Posterior cingulate gyrus (tissue), 11 donors: ENCODE results near the gene GCFC2.
A peak's percentile ranks its signal among the peaks of the same experiment; 100 is the strongest.

ENCODE experiments used
- DNase-seq, 10 donors: peaks; one replicate each; pipeline versions ENCODE4 v3.0.0 to v3.0.0-alpha.2; 2020 to 2021; ENCODE audit warnings: mixed read lengths in 3 of 10
- intact Hi-C: fragments of 100-400 bp; cut with DNase I; formaldehyde crosslinking; loops from one replicate; pipeline ENCODE4 v1.15.1; 2023

The GCFC2 gene

GRCh38 chr2:75710577-75711253 lies at the start of gene GCFC2:
Gene GCFC2, minus strand, starts transcription at chr2:75710915. Its CDS starts 60 bp downstream, at chr2:75710855.
- DNase-seq, result peak; percentile 78 to 98 (median 86)
- intact Hi-C loops, result loop anchor here (2.0 kb wide), 1 partner anchor 64 kb away; the partner anchor contains the start of gene MRPL19

- intact Hi-C loops, result no loop called here
- DNase-seq, result no peak
Measured at GRCh38 chr2:75752828-75753227, 42.1 kb upstream of the GCFC2 start.

- DNase-seq, result no peak
- intact Hi-C loops, result no loop called here
Measured at GRCh38 chr2:75751824-75752468, 41.2 kb upstream of the GCFC2 start.

- no peak for DNase-seq
- intact Hi-C loops, result no loop called here
Measured at GRCh38 chr2:75751360-75751759, 40.6 kb upstream of the GCFC2 start.

GRCh38 chr2:75737961-75738360 lies 27.2 kb upstream of the GCFC2 start:
- no peak for DNase-seq
- intact Hi-C loops, result no loop called here

GRCh38 chr2:75736276-75736675 lies 25.6 kb upstream of the GCFC2 start:
- intact Hi-C loops, result no loop called here
- DNase-seq, result no peak

- intact Hi-C loops, result no loop called here
- no peak for DNase-seq
Measured at GRCh38 chr2:75729861-75730260, 19.1 kb upstream of the GCFC2 start.

GRCh38 chr2:75728614-75729419 lies 18.1 kb upstream of the GCFC2 start:
- no peak for DNase-seq
- intact Hi-C loops, result no loop called here

GRCh38 chr2:75722687-75723086 lies 12.0 kb upstream of the GCFC2 start:
- intact Hi-C loops, result no loop called here
- DNase-seq, result no peak

GRCh38 chr2:75720525-75720924 lies 9.8 kb upstream of the GCFC2 start:
- no peak for DNase-seq
- intact Hi-C loops, result no loop called here

- intact Hi-C loops, result no loop called here
Measured at GRCh38 chr2:75719616-75720015, 8.9 kb upstream of the GCFC2 start.

GRCh38 chr2:75716406-75716805 lies 5.7 kb upstream of the GCFC2 start:
- intact Hi-C loops, result loop anchor here (1.0 kb wide), 1 partner anchor 76 kb away; no protein-coding TSS in a partner anchor
- no peak for DNase-seq

More at GRCh38 chr2:75719616-75720015, 8.9 kb upstream of the GCFC2 start:
- no peak for DNase-seq

GRCh38 chr2:75711590-75711989 lies 875 bp upstream of the GCFC2 start:
- peak in 2 of 10 donors; percentile 69 to 84 for DNase-seq
- intact Hi-C loops, result loop anchor here (2.0 kb wide), 1 partner anchor 65 kb away; the partner anchor contains the start of gene MRPL19

- intact Hi-C loops, result loop anchor here (2.0 kb wide), 1 partner anchor 63 kb away; the partner anchor contains the start of gene MRPL19
- DNase-seq, result no peak
Measured at GRCh38 chr2:75710220-75710576, 517 bp downstream of the GCFC2 start.

- intact Hi-C loops, result no loop called here
- DNase-seq, result no peak
Measured at GRCh38 chr2:75709297-75709696, 1.4 kb downstream of the GCFC2 start.

- no peak for DNase-seq
- intact Hi-C loops, result no loop called here
Measured at GRCh38 chr2:75707901-75708300, 2.8 kb downstream of the GCFC2 start.

- intact Hi-C loops, result no loop called here
- DNase-seq, result no peak
Measured at GRCh38 chr2:75705921-75706320, 4.8 kb downstream of the GCFC2 start.

- no peak for DNase-seq
- intact Hi-C loops, result no loop called here
Measured at GRCh38 chr2:75703589-75704287, 7.0 kb downstream of the GCFC2 start.

GRCh38 chr2:75702593-75702992 lies 8.1 kb downstream of the GCFC2 start:
- intact Hi-C loops, result no loop called here
- no peak for DNase-seq

GRCh38 chr2:75698918-75699317 lies 11.8 kb downstream of the GCFC2 start:
- intact Hi-C loops, result no loop called here
- no peak for DNase-seq

GRCh38 chr2:75688196-75688595 lies 22.5 kb downstream of the GCFC2 start:
- no peak for DNase-seq
- intact Hi-C loops, result no loop called here
